Ureter (tissue), 1 donor: ENCODE measurements around the gene TAF11L6. TPM values are rescaled to one million over a fixed set of nuclear protein-coding genes. Genes with fewer than 3 reads are reported as not detected.
"Not testable (repeated sequence)": the region's sequence is repeated elsewhere in the genome, so short reads cannot be mapped to it uniquely, and the experiment has no call there.

Experiments
- DNase-seq: peaks from one replicate; pipeline ENCODE4 v3.0.0-alpha.2; 2020; ENCODE audit warnings: low spot score
- total RNA-seq: library from RNA; stranded (reverse); gene quantifications from one replicate; pipeline ENCODE4 v1.2.4, GENCODE V29; 2023
- donor health status: DM: yes; HTN: yes; CAD: no.

Gene TAF11L6
- not detected for total RNA-seq

GRCh38 chr5:17528369-17528768 is at the start of gene TAF11L6:
Gene TAF11L6 (plus strand): TSS chr5:17528669.
- DNase-seq: not testable (repeated sequence)

GRCh38 chr5:17481378-17481777 is 47.1 kb upstream of the TAF11L6 start:
- DNase-seq: no peak

DNA sequence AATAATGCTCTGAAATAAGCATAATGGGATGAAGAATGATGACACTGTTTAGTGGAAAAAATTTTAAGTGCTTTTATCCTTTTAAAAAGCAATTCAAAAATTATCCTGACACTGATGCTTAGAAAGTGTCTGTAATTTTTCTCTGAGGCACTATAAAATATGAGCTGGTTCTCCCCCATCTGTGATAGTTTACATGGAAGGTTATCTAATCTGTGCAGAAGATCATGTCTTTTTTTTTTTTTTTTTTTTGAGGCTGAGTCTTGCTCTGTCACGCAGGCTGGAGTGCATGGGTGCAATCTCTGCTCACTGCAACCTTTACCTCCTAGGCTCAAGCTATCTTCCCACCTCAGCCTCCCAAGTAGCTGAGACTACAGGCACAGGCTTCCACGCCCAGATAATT is 45.7 kb upstream of the TAF11L6 start:
- DNase-seq: no peak

GRCh38 chr5:17486464-17487173 is 41.9 kb upstream of the TAF11L6 start:
- not testable (repeated sequence) for DNase-seq

- no peak for DNase-seq
Observed at GRCh38 chr5:17487174-17487512, 41.3 kb upstream of the TAF11L6 start.

- DNase-seq: not testable (repeated sequence)
Observed at GRCh38 chr5:17491257-17491656, 37.2 kb upstream of the TAF11L6 start.

GRCh38 chr5:17492770-17493169 is 35.7 kb upstream of the TAF11L6 start:
- no peak for DNase-seq

DNA sequence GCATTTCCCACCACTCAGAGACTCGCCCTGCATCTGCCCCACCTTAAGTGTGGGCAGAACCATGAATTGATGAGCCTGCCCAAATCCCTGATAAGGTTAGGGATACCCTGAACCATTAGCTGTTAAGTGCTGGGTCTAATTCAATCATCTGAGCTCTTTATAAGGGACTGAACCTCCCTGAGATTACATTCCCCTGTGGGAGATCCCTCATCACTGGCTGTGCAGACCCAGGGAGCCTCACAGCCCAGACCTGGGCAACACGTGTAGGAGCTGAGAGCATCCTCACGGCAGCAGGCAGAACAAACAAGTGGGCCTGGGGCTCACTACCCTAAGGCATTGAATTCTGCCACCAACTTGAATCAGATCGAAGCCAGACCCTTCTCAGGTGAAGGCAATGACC is 31.0 kb upstream of the TAF11L6 start:
- DNase-seq: no peak

DNA sequence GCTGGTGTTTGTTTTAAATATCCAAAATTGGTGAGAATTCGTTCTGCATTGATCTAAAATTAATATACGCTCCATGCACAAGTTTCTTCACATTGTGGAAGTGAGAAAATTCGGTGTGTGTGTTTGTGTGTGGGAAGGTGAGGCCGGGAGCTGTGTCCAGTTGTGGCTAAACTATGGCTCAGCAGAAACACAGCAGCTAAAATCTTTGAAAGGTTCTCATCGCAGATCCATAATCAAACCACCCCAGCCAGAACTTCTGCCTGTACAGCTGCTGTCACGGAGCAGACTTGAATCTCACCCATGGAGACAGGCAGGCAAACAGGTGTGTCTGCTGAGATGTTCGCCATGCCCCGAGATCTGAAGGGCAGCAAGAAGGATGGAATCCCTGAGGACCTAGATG is 30.5 kb upstream of the TAF11L6 start, which contains the start of gene TAF11L2:
Gene TAF11L2 (plus strand): TSS at position 301 of the 400 bp plus-strand sequence.
- DNase-seq: not testable (repeated sequence)

DNA sequence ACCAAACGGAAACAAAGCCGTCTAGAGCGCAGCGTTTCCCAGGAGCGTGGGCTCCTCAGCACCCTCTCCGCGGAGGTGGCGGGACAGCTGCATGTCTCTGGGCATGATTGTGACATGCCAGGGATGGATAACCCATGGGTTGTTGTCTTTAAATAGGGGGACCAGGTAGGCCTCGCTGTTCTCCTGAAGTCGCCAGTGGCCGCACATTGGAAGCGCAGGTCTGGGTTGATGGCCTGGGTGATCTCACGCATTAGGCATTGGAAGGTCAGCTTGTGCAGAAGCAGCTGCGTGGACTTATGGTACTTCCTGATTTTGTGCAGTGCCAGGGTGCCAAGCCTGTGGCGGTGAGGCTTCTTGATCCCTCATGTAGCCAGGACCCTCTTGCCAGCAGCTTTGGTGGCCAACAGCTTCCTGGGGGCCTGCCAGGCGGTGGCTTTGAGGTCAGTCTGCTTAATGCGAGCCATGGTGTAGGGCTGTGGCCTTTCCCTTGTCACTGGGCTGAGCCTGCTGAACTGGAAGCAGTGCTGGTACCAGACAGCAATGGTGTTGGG is 16.6 kb upstream of the TAF11L6 start:
- DNase-seq: no peak

GRCh38 chr5:17517526-17517925 is 10.9 kb upstream of the TAF11L6 start:
- DNase-seq: peak; percentile 65

- not testable (repeated sequence) for DNase-seq
Observed at GRCh38 chr5:17518067-17518466, 10.4 kb upstream of the TAF11L6 start, which contains the start of gene TAF11L3. Gene TAF11L3 (plus strand): TSS chr5:17518367.

- not testable (repeated sequence) for DNase-seq
Observed at GRCh38 chr5:17519508-17519907, 9.0 kb upstream of the TAF11L6 start.

DNA sequence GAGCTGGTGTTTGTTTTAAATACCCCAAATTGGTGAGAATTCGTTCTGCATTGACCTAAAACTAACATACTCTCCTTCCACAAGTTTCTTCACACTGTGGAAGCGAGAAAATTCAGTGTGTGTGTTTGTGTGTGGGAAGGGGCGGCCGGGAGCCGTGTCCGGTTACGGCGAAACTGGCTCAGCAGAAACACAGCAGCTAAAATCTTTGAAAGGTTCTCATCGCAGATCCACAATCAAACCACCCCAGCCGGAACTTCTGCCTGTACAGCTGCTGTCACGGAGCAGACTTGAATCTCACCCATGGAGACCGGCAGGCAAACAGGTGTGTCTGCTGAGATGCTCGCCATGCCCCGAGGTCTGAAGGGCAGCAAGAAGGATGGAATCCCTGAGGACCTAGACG is 7.0 kb upstream of the TAF11L6 start, which contains the start of gene TAF11L4:
Gene TAF11L4 (plus strand): TSS at position 301 of the 400 bp plus-strand sequence.
- not testable (repeated sequence) for DNase-seq

DNA sequence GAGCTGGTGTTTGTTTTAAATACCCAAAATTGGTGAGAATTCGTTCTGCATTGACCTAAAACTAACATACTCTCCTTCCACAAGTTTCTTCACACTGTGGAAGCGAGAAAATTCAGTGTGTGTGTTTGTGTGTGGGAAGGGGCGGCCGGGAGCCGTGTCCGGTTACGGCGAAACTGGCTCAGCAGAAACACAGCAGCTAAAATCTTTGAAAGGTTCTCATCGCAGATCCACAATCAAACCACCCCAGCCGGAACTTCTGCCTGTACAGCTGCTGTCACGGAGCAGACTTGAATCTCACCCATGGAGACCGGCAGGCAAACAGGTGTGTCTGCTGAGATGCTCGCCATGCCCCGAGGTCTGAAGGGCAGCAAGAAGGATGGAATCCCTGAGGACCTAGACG is 3.5 kb upstream of the TAF11L6 start, which contains the start of gene TAF11L5:
Gene TAF11L5 (plus strand): TSS at position 301 of the 400 bp plus-strand sequence.
- not testable (repeated sequence) for DNase-seq

- peak; percentile 64 for DNase-seq
Observed at GRCh38 chr5:17526504-17526903, 2.0 kb upstream of the TAF11L6 start.

Other genes starting within 250 kb of the TAF11L6 start
- not detected for gene TAF11L2, start 30.4 kb upstream of the TAF11L6 start, total RNA-seq
- gene TAF11L3, start 10.3 kb upstream of the TAF11L6 start, total RNA-seq: not detected
- not detected for gene TAF11L4, start 6.9 kb upstream of the TAF11L6 start, total RNA-seq
- gene TAF11L5, start 3.4 kb upstream of the TAF11L6 start, total RNA-seq: not detected
- not detected for gene TAF11L7, start 57.1 kb downstream of the TAF11L6 start, total RNA-seq
- not detected for gene TAF11L8, start 62.3 kb downstream of the TAF11L6 start, total RNA-seq
- not detected for gene TAF11L9, start 65.7 kb downstream of the TAF11L6 start, total RNA-seq
- not detected for gene TAF11L10, start 69.2 kb downstream of the TAF11L6 start, total RNA-seq
- not detected for gene TAF11L11, start 75.5 kb downstream of the TAF11L6 start, total RNA-seq
- gene TAF11L12, start 81.7 kb downstream of the TAF11L6 start, total RNA-seq: not detected
- gene TAF11L13, start 103.4 kb downstream of the TAF11L6 start, total RNA-seq: not detected
- gene TAF11L14, start 105.8 kb downstream of the TAF11L6 start, total RNA-seq: not detected